Cardiac fibroblast (primary cell): ENCODE results near the gene HAUS8.

ENCODE experiments used
- DNase-seq, 2 donors: peaks; one replicate each; pipeline versions ENCODE4 v3.0.0 to v3.0.0-alpha.2; 2010; ENCODE audit warnings: low read depth in 2 of 2
- H3K4me3 ChIP-seq, 2 donors: replicated peaks in 1 of 2; 1 replicate in 1 of 2; 2 replicates in 1 of 2; pipeline ENCODE4 v1.5.1; 2011; ENCODE audit warnings: low read depth in 2 of 2, low read length in 2 of 2, mild to moderate bottlenecking in 2 of 2, moderate library complexity in 1 of 2
- TF ChIP-seq, protein P1 (sequence below): IDR thresholded peaks from one replicate; pipeline ENCODE4 v1.5.1; 2011; ENCODE audit warnings: low read depth, mild to moderate bottlenecking, low read length, inconsistent platforms

The HAUS8 gene

GRCh38 chr19:17004386-17004785 is 70.9 kb downstream of the HAUS8 start:
- no peak overlapping the region for H3K4me3 ChIP-seq
- TF ChIP-seq, protein P1, sequence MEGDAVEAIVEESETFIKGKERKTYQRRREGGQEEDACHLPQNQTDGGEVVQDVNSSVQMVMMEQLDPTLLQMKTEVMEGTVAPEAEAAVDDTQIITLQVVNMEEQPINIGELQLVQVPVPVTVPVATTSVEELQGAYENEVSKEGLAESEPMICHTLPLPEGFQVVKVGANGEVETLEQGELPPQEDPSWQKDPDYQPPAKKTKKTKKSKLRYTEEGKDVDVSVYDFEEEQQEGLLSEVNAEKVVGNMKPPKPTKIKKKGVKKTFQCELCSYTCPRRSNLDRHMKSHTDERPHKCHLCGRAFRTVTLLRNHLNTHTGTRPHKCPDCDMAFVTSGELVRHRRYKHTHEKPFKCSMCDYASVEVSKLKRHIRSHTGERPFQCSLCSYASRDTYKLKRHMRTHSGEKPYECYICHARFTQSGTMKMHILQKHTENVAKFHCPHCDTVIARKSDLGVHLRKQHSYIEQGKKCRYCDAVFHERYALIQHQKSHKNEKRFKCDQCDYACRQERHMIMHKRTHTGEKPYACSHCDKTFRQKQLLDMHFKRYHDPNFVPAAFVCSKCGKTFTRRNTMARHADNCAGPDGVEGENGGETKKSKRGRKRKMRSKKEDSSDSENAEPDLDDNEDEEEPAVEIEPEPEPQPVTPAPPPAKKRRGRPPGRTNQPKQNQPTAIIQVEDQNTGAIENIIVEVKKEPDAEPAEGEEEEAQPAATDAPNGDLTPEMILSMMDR = no peak
- DNase-seq = no peak

DNA sequence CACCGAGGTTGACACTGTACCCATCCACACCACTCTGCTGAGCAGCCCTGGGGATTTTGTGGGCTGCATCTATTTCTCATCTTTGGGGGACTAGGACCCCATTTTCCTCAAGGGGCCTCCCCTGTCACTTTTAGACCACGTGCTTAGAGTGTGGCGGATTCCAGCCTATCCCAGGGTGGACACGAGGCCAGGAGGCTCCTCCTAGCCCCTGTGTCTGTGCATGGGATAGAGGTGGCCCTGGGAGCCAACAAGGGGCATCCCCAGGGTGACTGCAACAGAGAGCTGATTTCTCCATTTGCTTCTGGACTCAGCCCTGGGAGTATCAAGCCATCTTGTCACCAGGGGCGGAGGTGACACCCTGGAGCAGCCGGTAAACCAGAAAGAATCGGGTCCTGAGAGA is 72.8 kb downstream of the HAUS8 start:
- TF ChIP-seq, protein P1 = no peak
- H3K4me3 ChIP-seq = no peak overlapping the region
- no peak for DNase-seq

DNA sequence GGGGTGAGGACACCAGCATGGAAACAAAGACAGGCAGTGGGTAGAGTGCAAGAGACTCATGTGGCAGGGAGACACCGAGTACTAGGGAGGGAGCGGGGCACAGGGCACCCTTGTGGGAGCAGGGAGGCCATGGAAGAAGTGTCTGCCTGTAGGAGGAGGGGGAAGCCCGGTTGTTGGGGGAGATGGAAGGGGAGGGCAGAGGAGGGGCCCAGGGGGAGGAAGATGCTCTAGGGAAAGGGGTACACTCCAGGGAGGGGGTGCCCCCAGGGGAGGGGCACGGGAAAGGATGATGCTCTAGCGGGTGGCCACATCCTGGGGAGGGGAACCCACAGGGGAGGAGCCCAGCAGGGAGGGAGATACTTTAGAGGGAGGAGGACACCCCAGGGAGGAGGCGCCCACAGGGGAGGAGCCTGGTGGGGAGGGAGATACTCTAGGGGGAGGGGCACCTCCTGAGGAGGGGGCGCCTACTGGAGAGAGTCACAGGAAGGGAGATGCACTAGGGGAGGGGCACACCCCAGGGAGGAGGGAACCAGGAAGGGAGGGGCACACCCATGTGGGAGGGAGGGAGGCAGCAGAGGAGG is 73.6 kb downstream of the HAUS8 start:
- no peak for DNase-seq
- TF ChIP-seq, protein P1 = no peak
- H3K4me3 ChIP-seq = no peak overlapping the region
